B cell (primary cell): ENCODE measurements around the gene DLX1. TPM values are rescaled to one million over a fixed set of nuclear protein-coding genes. Genes with fewer than 3 reads are reported as not detected.

Source experiments
- ATAC-seq: fragments of 200-7000 bp; cut with Tn5 transposase; one replicate; pipeline ENCODE4 v1.10.0; 2021; ENCODE audit warnings: low read depth, mild to moderate bottlenecking, moderate number of reproducible peaks, moderate library complexity
- CTCF ChIA-PET: fragments of 350-600 bp; sonication (Branson Sonifier 250); formaldehyde crosslinking; loops from one replicate; lab custom pipeline; 2021; ENCODE audit warnings: antibody characterized with exemption, inconsistent platforms; lab: Charles Lee
- POLR2A ChIA-PET: fragments of 350-600 bp; sonication (Branson Sonifier 250); formaldehyde crosslinking; loops from one replicate; lab custom pipeline; 2021; ENCODE audit warnings: antibody characterized with exemption; lab: Charles Lee
- DNase-seq: peaks from one replicate; pipeline ENCODE4 v3.0.0; 2013
- H2AFZ ChIP-seq: 2 replicates; pipeline ENCODE4 v1.6.1; 2012; ENCODE audit warnings: mild to moderate bottlenecking, low read depth, low read length; ENCODE audit not compliant: insufficient read depth, poor library complexity, severe bottlenecking
- H3K27ac ChIP-seq, 2 donors: 1 replicate in 1 of 2; 2 replicates in 1 of 2; pipeline ENCODE4 v1.5.1; 2012 to 2013; ENCODE audit warnings: low read length in 2 of 2, mild to moderate bottlenecking in 2 of 2, moderate library complexity in 1 of 2
- H3K27me3 ChIP-seq, 4 experiments: fragments of 200-600 bp in 1 of 4; sonication (generic) in 1 of 4; replicated peaks in 1 of 4; 1 replicate in 2 of 4; 2 replicates in 2 of 4; pipeline versions ENCODE4 v1.6.1 to v1.7.0; 2013 to 2016; ENCODE audit warnings: low read length in 3 of 4, mild to moderate bottlenecking in 2 of 4, mixed read lengths in 1 of 4, moderate library complexity in 1 of 4; ENCODE audit not compliant: insufficient read depth in 4 of 4, control insufficient read depth in 3 of 4; ENCODE audit errors: control extremely low read depth in 1 of 4
- H3K36me3 ChIP-seq, 2 experiments: replicated peaks in 1 of 2; 1 replicate in 1 of 2; 2 replicates in 1 of 2; pipeline versions ENCODE4 v1.6.1 to v1.7.1; 2013; ENCODE audit warnings: low read length in 1 of 2; ENCODE audit not compliant: insufficient read depth in 2 of 2, control insufficient read depth in 1 of 2; ENCODE audit errors: control extremely low read depth in 1 of 2, extremely low read depth in 1 of 2
- H3K4me1 ChIP-seq, 2 donors: fragments of 200-600 bp in 1 of 2; sonication (generic) in 1 of 2; 1 replicate in 1 of 2; 2 replicates in 1 of 2; pipeline versions ENCODE4 v1.5.1 to v1.6.1; 2013 to 2017; ENCODE audit warnings: low read length in 2 of 2; ENCODE audit not compliant: control insufficient read depth in 2 of 2, insufficient read depth in 2 of 2
- H3K4me2 ChIP-seq: replicated peaks from 2 replicates; pipeline ENCODE3; 2012; ENCODE audit warnings: mild to moderate bottlenecking, low read depth, low read length; ENCODE audit not compliant: poor library complexity, severe bottlenecking
- H3K4me3 ChIP-seq, 5 experiments: fragments of 200-600 bp in 1 of 5; sonication (generic) in 1 of 5; 1 replicate in 3 of 5; 2 replicates in 2 of 5; pipeline versions ENCODE4 v1.5.1 to v1.7.0; 2011 to 2016; ENCODE audit warnings: low read length in 4 of 5, mild to moderate bottlenecking in 4 of 5, low read depth in 2 of 5, control low read depth in 1 of 5, moderate library complexity in 1 of 5; ENCODE audit not compliant: insufficient read depth in 1 of 5; ENCODE audit errors: control extremely low read depth in 1 of 5, extremely low read depth in 1 of 5
- H3K79me2 ChIP-seq: fragments of 200-600 bp; sonication (generic); one replicate; pipeline ENCODE4 v1.6.0; 2016; ENCODE audit warnings: low read length; ENCODE audit not compliant: control insufficient read depth, insufficient read depth
- H3K9ac ChIP-seq: fragments of 200-600 bp; sonication (generic); 2 replicates; pipeline ENCODE4 v1.6.1; 2017; ENCODE audit warnings: mild to moderate bottlenecking, low read length, moderate library complexity
- H3K9me3 ChIP-seq, 3 donors: one replicate each; pipeline versions ENCODE4 v1.6.1 to v1.7.1; 2013; ENCODE audit warnings: low read length in 2 of 3; ENCODE audit not compliant: control insufficient read depth in 2 of 3, insufficient read depth in 1 of 3; ENCODE audit errors: control extremely low read depth in 1 of 3
- H4K20me1 ChIP-seq: 2 replicates; pipeline ENCODE4 v1.6.0; 2012; ENCODE audit warnings: mild to moderate bottlenecking, low read length; ENCODE audit not compliant: insufficient read depth, control insufficient read depth, poor library complexity, severe bottlenecking
- H3K27ac Mint-ChIP-seq: one replicate; pipeline ENCODE4 v1.8.0; 2021; ENCODE audit warnings: mixed read lengths
- H3K27me3 Mint-ChIP-seq: one replicate; pipeline ENCODE4 v1.8.0; 2021; ENCODE audit warnings: mixed read lengths
- H3K4me1 Mint-ChIP-seq: one replicate; pipeline ENCODE4 v1.8.0; 2021; ENCODE audit warnings: mixed read lengths
- H3K4me3 Mint-ChIP-seq: one replicate; pipeline ENCODE4 v1.8.0; 2021; ENCODE audit warnings: mixed read lengths
- H3K9me3 Mint-ChIP-seq: one replicate; pipeline ENCODE4 v1.8.0; 2022; ENCODE audit warnings: mixed read lengths; ENCODE audit not compliant: insufficient read depth
- EZH2 ChIP-seq: IDR thresholded peaks from 2 replicates; pipeline ENCODE4 v1.6.1; 2012; ENCODE audit warnings: borderline replicate concordance, low read depth, mild to moderate bottlenecking, moderate library complexity, low read length; ENCODE audit not compliant: insufficient read depth, poor library complexity, severe bottlenecking
- WGBS: methylation state at CpG from one replicate; pipeline ENCODE4 v1.1.5; 2013; ENCODE audit warnings: missing lambda C conversion rate; ENCODE audit not compliant: insufficient coverage; 5-methylcytosine and 5-hydroxymethylcytosine counted together
- intact Hi-C: fragments of 100-400 bp; cut with micrococcal nuclease; formaldehyde crosslinking; loops from one replicate; pipeline ENCODE4 v1.10.0; 2022
- polyA plus RNA-seq: library from polyadenylated mRNA; depleted of rRNA; stranded (reverse); fragments of >200 nt; gene quantifications from 2 replicates; pipeline ENCODE4 v1.2.3, GENCODE V29; 2012
- total RNA-seq, 2 donors: library from RNA; stranded (reverse); fragments of 120-200 nt in 1 of 2; gene quantifications; 1 replicate in 1 of 2; 2 replicates in 1 of 2; pipeline versions ENCODE4 v1.2.3 to v1.2.4, GENCODE V29; 2013 to 2022
- TF ChIP-seq, protein P1 (sequence below): fragments of 200-600 bp; IDR thresholded peaks from one replicate; pipeline ENCODE4 v1.8.0; 2022; ENCODE audit warnings: antibody characterized with exemption, mild to moderate bottlenecking

The DLX1 gene
- total and polyA plus RNA-seq, 2 donors (not counting 1 experiment from before 2014, with no cell fraction given): not detected

DNA sequence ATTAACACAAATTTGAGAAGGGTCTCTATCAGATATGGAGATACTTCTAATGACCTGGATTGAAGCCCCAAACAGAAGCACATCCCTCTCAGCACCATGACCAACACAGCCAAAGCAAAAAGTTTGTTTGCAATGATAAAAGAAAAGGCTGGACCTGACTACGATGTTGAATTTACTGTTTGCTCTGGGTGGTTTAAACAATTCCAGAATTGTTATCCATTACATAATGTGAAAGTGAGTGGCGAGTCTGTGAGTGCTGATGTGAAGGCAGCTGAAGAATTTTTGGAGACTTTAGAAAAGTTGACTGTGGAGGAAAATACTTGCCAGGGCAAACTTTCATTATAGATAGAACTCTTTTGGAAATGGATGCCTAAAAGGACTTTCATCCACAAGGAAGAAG is 34.8 kb downstream of the DLX1 start:
- Mint-ChIP-seq H3K4me1 (no peaks in the 10 kb centered on the region), H3K27ac (no peak overlapping the region), H3K4me3 (no peak overlapping the region), H3K9me3 (no peaks in the 10 kb centered on the region), H3K27me3 (peaks cover 21% of the 10 kb centered on the region)
- no peak overlapping the region for H3K4me3 ChIP-seq
- H3K27ac ChIP-seq: no peak overlapping the region
- intact Hi-C loops: no loop called here
- no peaks in the 10 kb centered on the region for H3K4me1 ChIP-seq
- WGBS: no CpG with 5 or more reads among the region's 2 CpGs
- ATAC-seq: no peak
- H3K4me2 ChIP-seq: no peak overlapping the region
- TF ChIP-seq, protein P1, sequence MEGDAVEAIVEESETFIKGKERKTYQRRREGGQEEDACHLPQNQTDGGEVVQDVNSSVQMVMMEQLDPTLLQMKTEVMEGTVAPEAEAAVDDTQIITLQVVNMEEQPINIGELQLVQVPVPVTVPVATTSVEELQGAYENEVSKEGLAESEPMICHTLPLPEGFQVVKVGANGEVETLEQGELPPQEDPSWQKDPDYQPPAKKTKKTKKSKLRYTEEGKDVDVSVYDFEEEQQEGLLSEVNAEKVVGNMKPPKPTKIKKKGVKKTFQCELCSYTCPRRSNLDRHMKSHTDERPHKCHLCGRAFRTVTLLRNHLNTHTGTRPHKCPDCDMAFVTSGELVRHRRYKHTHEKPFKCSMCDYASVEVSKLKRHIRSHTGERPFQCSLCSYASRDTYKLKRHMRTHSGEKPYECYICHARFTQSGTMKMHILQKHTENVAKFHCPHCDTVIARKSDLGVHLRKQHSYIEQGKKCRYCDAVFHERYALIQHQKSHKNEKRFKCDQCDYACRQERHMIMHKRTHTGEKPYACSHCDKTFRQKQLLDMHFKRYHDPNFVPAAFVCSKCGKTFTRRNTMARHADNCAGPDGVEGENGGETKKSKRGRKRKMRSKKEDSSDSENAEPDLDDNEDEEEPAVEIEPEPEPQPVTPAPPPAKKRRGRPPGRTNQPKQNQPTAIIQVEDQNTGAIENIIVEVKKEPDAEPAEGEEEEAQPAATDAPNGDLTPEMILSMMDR: no peak
- no peak for TF ChIP-seq EZH2
- H3K9ac ChIP-seq: no peak overlapping the region
- no peak overlapping the region for H2AFZ ChIP-seq
- DNase-seq: no peak
- H3K27me3 ChIP-seq: peaks cover 0 to 7% (median 5%) of the 10 kb centered on the region in 4 experiments
- H3K79me2 ChIP-seq: no peaks in the 10 kb centered on the region
- ChIA-PET POLR2A (no interaction called here), CTCF (interaction anchor here (0.6 kb wide), 1 partner anchor 518 kb away, joined by 3 read pairs; no protein-coding TSS in a partner anchor)
- H3K9me3 ChIP-seq: no peaks in the 10 kb centered on the region
- H4K20me1 ChIP-seq: no peaks in the 10 kb centered on the region
- H3K36me3 ChIP-seq: no peaks in the 10 kb centered on the region

DNA sequence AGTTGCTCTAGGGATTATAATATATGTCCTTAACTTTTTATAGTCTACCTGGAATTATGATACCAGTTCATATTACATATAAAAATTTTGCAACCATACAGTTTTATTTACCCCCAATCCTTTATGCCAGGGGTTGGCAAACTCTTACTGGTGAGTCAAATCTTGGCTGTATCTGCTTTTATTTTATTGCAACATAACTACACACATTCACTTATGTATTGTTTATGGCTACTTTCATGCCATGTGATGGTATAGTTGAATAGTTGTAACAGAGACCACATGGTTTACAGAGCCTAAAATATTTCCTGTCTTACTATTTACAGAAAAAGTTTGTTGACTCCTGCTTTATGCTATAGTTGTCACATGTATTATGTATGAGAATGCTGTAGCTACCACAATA is 43.2 kb downstream of the DLX1 start:
- ChIA-PET CTCF (interaction anchor here (0.6 to 3.9 kb wide), 7 partner anchors 8 to 451 kb away, joined by 3 to 18 read pairs (median 6); no protein-coding TSS in a partner anchor), POLR2A (no interaction called here)
- Histone ChIP-seq H4K20me1 (no peaks in the 10 kb centered on the region), H3K27me3 (no peaks in the 10 kb centered on the region), H3K9me3 (no peaks in the 10 kb centered on the region), H3K27ac (no peak overlapping the region), H3K4me2 (no peak overlapping the region), H2AFZ (no peak overlapping the region), H3K9ac (no peak overlapping the region), H3K36me3 (no peaks in the 10 kb centered on the region), H3K4me1 (no peaks in the 10 kb centered on the region), H3K79me2 (no peaks in the 10 kb centered on the region), H3K4me3 (no peak overlapping the region)
- Mint-ChIP-seq H3K9me3 (no peaks in the 10 kb centered on the region), H3K27ac (no peak overlapping the region), H3K27me3 (peaks cover 4% of the 10 kb centered on the region), H3K4me1 (no peaks in the 10 kb centered on the region), H3K4me3 (no peak overlapping the region)
- no peak for ATAC-seq
- no peak for TF ChIP-seq EZH2
- TF ChIP-seq, protein P1: no peak
- no peak for DNase-seq
- intact Hi-C loops: loop anchor here (5.0 kb wide), 1 partner anchor 316 kb away; no protein-coding TSS in a partner anchor
